ENCODE data around the gene GPR68.

GPR68 gene

DNA sequence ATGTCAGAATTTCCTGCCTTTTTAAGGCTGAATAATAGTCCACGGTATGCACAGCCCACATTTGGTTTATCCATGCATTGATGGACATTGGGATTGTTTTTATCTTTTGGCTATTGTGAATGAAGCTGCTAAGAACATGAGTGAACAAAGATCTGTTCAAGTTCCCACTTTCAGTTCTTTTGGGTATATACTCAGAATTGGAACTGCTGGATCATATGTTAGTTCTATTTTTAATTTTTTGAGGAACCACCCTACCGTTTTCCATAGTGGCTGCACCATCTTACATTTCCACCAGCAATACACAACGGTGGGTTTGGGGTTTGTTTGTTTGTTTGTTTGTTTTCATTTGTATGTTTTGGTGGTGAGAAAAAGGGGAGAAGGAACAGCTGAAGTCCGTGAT lies 6.4 kb downstream of the GPR68 start:
- Mint-ChIP-seq H3K4me1 (peaks cover 72% of the 10 kb centered on the region), H3K4me3 (no peak overlapping the region), H3K36me3 (peaks cover 82% of the 10 kb centered on the region)

DNA sequence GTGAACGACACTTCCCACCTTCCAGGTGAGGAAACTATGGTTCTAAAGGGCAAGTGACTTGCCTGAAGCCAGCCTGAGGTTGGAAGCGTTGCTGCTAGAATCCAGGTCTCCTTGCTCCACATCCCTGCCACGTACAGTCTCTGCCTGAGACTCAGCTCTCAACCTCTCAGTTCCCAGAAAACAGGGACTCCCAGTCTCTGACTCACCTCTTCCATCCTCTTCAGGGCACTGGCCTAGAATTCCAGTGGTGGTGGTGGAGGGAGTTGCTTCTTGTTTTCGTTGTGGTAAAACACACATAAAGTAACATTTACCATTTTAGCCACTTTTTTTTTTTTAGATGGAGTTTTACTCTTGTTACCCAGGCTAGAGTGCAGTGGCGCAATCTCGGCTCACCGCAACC lies 7.3 kb downstream of the GPR68 start:
- no peak for DNase-seq
- Mint-ChIP-seq H3K27ac (no peak overlapping the region), H3K36me3 (peaks cover 84% of the 10 kb centered on the region)

More for the DNA sequence above, 6.4 kb downstream of the GPR68 start:
- H3K27me3 Mint-ChIP-seq = no peaks in the 10 kb centered on the region
- no peak for DNase-seq
- no peak overlapping the region for H3K27ac Mint-ChIP-seq
- no peaks in the 10 kb centered on the region for H3K9me3 Mint-ChIP-seq
- CTCF ChIA-PET = interaction anchor here (1.8 kb wide), 1 partner anchor 61 kb away, joined by 11 read pairs; no protein-coding TSS in a partner anchor

GRCh38 chr14:91235841-91236240 lies 8.7 kb downstream of the GPR68 start:
- Mint-ChIP-seq H3K27me3 (no peaks in the 10 kb centered on the region), H3K4me1 (peaks cover 69% of the 10 kb centered on the region), H3K27ac (no peak overlapping the region), H3K9me3 (peaks cover 13% of the 10 kb centered on the region), H3K36me3 (peaks cover 86% of the 10 kb centered on the region), H3K4me3 (no peak overlapping the region)
- CTCF ChIA-PET = interaction anchor here (0.6 kb wide), 1 partner anchor 9 kb away, joined by 5 read pairs; no protein-coding TSS in a partner anchor
- DNase-seq = no peak

More for the DNA sequence above, 7.3 kb downstream of the GPR68 start:
- Mint-ChIP-seq H3K9me3 (peaks cover 3% of the 10 kb centered on the region), H3K27me3 (no peaks in the 10 kb centered on the region), H3K4me1 (peaks cover 69% of the 10 kb centered on the region), H3K4me3 (no peak overlapping the region)
- CTCF ChIA-PET = no interaction called here

- H3K36me3 Mint-ChIP-seq = peaks cover 84% of the 10 kb centered on the region
- H3K4me1 Mint-ChIP-seq = peaks cover 69% of the 10 kb centered on the region
- DNase-seq = no peak
- CTCF ChIA-PET = interaction anchor here (0.8 kb wide), 1 partner anchor 9 kb away, joined by 3 read pairs; the partner anchor contains the start of gene GPR68
- no peak overlapping the region for H3K4me3 Mint-ChIP-seq
- peak overlapping the region; percentile 63 for H3K27ac Mint-ChIP-seq
- no peaks in the 10 kb centered on the region for H3K27me3 Mint-ChIP-seq
- peaks cover 16% of the 10 kb centered on the region for H3K9me3 Mint-ChIP-seq
These were observed 9.8 kb downstream of the GPR68 start for GRCh38 chr14:91234791-91235114.

DNA sequence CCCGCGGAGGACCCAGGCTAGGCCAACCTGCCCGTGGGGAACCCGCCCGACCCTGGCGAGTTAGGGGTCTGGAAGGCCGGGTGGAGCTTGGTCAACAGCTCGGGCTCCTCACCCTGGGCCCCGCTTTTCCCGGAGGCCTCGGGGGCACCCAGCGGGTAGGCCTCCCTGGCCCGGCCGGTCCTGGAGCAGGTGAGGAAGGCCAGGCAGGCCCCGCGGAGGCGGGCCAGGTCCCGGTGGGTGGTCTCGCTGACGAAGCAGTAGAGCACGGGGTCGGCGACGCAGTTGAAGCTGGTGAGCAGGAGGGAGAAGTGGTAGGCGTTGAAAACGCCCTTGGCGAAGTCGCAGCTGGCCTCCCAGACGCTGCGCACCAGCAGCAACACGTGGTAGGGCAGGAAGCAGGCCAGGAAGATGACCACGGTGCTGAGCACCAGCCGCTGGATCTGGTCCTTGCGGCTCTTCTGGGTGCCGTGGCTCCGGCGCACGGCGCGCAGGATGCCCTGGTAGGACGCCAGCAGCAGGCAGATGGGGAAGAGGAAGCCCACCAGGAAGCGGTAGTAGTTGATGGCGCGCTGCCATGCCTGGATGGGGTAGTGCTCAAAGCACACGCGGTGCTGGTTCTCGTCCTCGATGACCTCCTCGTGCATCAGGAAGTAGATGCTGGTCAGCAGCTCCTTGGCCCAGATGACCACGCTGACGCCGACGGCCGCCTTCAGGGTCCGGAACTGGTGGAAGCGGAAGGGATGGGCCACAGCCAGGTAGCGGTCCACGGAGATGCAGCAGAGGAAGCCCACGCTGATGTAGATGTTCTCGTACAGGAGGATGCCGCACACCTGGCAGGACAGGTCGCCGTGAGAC lies 10.3 kb downstream of the GPR68 start:
- Mint-ChIP-seq H3K9me3 (peaks cover 16% of the 10 kb centered on the region), H3K4me3 (no peak overlapping the region), H3K4me1 (peaks cover 69% of the 10 kb centered on the region), H3K36me3 (peaks cover 78% of the 10 kb centered on the region), H3K27me3 (no peaks in the 10 kb centered on the region), H3K27ac (peak overlapping the region; percentile 63)
- CTCF ChIA-PET = no interaction called here
- DNase-seq = no peak

DNA sequence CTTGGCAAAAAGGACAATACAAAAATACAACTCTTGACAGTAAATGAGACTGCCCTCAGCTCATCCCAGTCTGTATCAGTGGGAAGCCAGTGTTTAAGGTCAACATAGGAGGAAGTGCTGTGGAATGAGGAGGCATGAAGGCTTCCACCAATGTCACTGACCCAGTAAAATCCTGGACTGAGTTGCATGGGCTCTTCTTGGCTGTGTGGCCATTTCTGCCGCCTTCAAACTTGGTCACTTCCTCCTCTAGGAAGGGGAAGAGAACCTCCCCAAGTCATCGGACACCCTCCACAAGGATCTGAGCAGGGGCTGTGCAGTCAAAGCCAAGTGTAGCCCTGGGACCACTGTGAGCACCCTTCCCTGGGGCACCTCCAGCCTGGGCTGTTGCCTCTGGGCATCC lies 11.9 kb downstream of the GPR68 start:
- Mint-ChIP-seq H3K4me3 (peak overlapping the region; percentile 29), H3K27me3 (no peaks in the 10 kb centered on the region), H3K36me3 (peaks cover 66% of the 10 kb centered on the region), H3K9me3 (peaks cover 16% of the 10 kb centered on the region), H3K4me1 (peaks cover 69% of the 10 kb centered on the region), H3K27ac (peak overlapping the region; percentile 84)
- DNase-seq = no peak
- CTCF ChIA-PET = no interaction called here

DNA sequence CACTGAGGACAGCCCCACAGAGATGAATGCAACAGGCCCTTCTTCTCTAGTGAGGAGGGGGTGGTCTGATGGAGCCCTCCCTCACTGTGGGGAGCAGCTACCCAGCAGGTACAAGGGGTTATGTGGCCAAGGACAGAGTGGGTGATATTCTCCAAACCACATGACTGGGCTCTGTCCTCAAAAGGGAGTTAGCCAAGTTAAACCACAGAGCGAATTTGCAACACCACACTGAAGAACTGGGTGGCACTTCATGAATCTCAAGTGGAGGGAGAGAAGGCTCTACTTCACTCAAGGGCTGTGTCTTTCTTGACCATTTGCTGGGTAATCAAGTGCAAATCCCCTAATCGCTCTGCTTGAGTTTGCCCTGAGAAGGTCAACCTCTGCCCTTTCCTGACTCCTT lies 12.5 kb downstream of the GPR68 start:
- peak overlapping the region; percentile 29 for H3K4me3 Mint-ChIP-seq
- H3K36me3 Mint-ChIP-seq = peaks cover 66% of the 10 kb centered on the region
- peaks cover 71% of the 10 kb centered on the region for H3K4me1 Mint-ChIP-seq
- no peak for DNase-seq
- H3K27ac Mint-ChIP-seq = peak overlapping the region; percentile 99
- peaks cover 16% of the 10 kb centered on the region for H3K9me3 Mint-ChIP-seq
- H3K27me3 Mint-ChIP-seq = no peaks in the 10 kb centered on the region
- CTCF ChIA-PET = no interaction called here

DNA sequence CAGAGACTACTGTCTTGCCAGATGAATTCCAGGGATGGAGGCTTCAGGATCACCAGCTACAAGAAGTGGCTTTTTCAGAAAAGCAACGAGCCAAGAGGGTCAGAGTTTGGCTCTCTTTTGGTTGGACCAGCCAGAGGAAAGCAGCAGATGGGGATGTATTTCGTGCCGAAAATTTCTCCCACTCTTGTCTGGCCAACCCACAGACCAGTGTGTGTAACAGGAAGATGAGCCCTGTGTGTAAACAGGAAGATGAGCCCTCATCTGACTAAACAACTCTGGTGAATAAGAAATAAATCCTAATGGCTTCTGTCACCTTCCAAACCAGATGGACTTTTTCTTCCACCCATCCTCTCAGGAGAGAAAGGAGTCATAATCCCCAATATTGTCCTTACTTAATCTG lies 13.1 kb downstream of the GPR68 start:
- CTCF ChIA-PET = no interaction called here
- H3K27ac Mint-ChIP-seq = peak overlapping the region; percentile 99
- peaks cover 67% of the 10 kb centered on the region for H3K36me3 Mint-ChIP-seq
- H3K27me3 Mint-ChIP-seq = no peaks in the 10 kb centered on the region
- H3K4me3 Mint-ChIP-seq = peak overlapping the region; percentile 80
- no peak for DNase-seq
- H3K9me3 Mint-ChIP-seq = peaks cover 16% of the 10 kb centered on the region
- peaks cover 74% of the 10 kb centered on the region for H3K4me1 Mint-ChIP-seq

- no peaks in the 10 kb centered on the region for H3K27me3 Mint-ChIP-seq
- H3K27ac Mint-ChIP-seq = peak overlapping the region; percentile 99
- H3K36me3 Mint-ChIP-seq = peaks cover 69% of the 10 kb centered on the region
- peak; percentile 40 for DNase-seq
- peaks cover 16% of the 10 kb centered on the region for H3K9me3 Mint-ChIP-seq
- H3K4me1 Mint-ChIP-seq = peaks cover 77% of the 10 kb centered on the region
- CTCF ChIA-PET = interaction anchor here (0.8 to 5.5 kb wide), 5 partner anchors 11 to 93 kb away, joined by 3 to 47 read pairs (median 5); partner anchors contain the start of gene GPR68
- H3K4me3 Mint-ChIP-seq = peak overlapping the region; percentile 80
These were observed 14.0 kb downstream of the GPR68 start for GRCh38 chr14:91230397-91231035.

DNA sequence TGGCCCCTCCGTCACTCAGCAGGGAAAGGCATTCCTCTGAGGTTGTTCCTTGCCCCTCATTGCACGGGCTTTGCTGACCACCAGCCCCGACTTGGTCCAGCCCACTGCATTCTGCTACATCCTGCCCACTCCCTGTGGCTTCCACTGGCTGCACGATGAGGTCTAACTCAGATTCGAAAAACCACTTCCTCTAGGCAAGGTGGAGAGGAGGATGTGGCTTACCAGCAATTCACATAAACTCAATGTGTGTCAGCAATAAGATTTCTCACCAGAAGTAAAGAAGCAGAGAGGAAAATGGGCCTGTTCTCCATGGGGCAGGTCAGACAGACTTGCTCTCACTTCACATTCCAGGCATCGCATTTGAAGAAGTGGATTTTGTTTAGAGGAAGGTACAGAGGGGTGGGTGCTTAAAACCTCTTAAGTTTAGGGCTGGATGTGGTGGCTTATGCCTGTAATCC lies 14.7 kb downstream of the GPR68 start:
- Mint-ChIP-seq H3K4me3 (peak overlapping the region; percentile 80), H3K27me3 (no peaks in the 10 kb centered on the region), H3K9me3 (peaks cover 16% of the 10 kb centered on the region), H3K36me3 (peaks cover 71% of the 10 kb centered on the region), H3K27ac (peak overlapping the region; percentile 99), H3K4me1 (peaks cover 84% of the 10 kb centered on the region)
- DNase-seq = peak; percentile 85
- CTCF ChIA-PET = interaction anchor here (0.8 to 5.5 kb wide), 7 partner anchors 12 to 93 kb away, joined by 3 to 47 read pairs (median 5); partner anchors contain the start of gene GPR68

DNA sequence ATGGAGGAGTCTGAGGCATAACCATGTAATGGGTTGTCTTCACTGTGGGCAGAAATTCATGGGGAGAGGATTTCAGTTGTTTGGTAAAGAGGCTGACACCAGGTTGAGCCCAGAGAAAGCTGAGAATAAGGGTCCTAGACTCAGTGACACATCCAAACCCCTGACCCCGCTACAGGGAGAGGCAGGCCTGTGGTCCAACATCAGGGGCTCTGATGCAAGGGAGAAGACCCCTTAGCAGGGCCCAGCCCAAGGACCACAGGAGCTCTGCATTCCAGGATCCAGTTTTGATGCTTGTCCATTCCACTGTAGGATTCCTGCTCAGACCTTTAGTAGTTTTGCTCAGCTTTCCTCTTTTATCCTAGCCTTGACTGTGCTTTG lies 15.5 kb downstream of the GPR68 start:
- CTCF ChIA-PET = interaction anchor here (0.9 to 5.5 kb wide), 6 partner anchors 12 to 58 kb away, joined by 4 to 47 read pairs (median 6); partner anchors contain the start of gene GPR68
- DNase-seq = no peak
- H3K27ac Mint-ChIP-seq = peak overlapping the region; percentile 99
- no peaks in the 10 kb centered on the region for H3K27me3 Mint-ChIP-seq
- peaks cover 88% of the 10 kb centered on the region for H3K4me1 Mint-ChIP-seq
- peaks cover 16% of the 10 kb centered on the region for H3K9me3 Mint-ChIP-seq
- peaks cover 70% of the 10 kb centered on the region for H3K36me3 Mint-ChIP-seq
- peak overlapping the region; percentile 80 for H3K4me3 Mint-ChIP-seq

GRCh38 chr14:91228112-91229004 lies 16.1 kb downstream of the GPR68 start:
- peaks cover 72% of the 10 kb centered on the region for H3K36me3 Mint-ChIP-seq
- DNase-seq = peak; percentile 87
- H3K27ac Mint-ChIP-seq = peak overlapping the region; percentile 99
- H3K9me3 Mint-ChIP-seq = peaks cover 17% of the 10 kb centered on the region
- peaks cover 94% of the 10 kb centered on the region for H3K4me1 Mint-ChIP-seq
- peak overlapping the region; percentile 21 for H3K4me3 Mint-ChIP-seq
- H3K27me3 Mint-ChIP-seq = no peaks in the 10 kb centered on the region
- CTCF ChIA-PET = interaction anchor here (0.9 to 5.5 kb wide), 6 partner anchors 13 to 59 kb away, joined by 4 to 47 read pairs (median 6); partner anchors contain the start of gene GPR68

DNA sequence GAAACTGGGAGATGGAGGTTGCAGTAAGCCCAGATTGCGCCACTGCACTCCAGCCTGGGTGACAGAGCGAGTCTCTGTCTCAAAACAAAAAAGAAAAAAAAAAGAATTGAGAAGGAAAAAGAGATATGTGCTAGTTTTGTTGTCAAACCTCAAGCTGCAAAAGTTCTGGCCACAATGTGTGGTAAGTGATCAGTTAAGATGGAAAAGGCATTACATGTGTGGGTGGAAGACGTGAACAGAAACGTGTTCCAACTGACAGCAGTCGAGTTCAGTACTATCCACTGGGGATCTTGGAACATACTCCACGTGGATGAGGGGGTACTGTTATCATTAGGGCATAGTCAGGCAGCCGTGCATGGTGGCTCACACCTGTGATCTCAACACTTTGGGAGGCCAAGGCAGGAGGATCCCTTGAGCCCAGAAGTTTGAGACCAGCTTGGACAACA lies 17.3 kb downstream of the GPR68 start:
- H3K4me3 Mint-ChIP-seq = peak overlapping the region; percentile 14
- H3K9me3 Mint-ChIP-seq = peaks cover 19% of the 10 kb centered on the region
- H3K27me3 Mint-ChIP-seq = no peaks in the 10 kb centered on the region
- CTCF ChIA-PET = interaction anchor here (0.6 to 5.5 kb wide), 8 partner anchors 8 to 60 kb away, joined by 3 to 47 read pairs (median 4); partner anchors contain the start of gene GPR68
- peak overlapping the region; percentile 99 for H3K27ac Mint-ChIP-seq
- peaks cover 97% of the 10 kb centered on the region for H3K4me1 Mint-ChIP-seq
- peak; percentile 35 for DNase-seq
- peaks cover 71% of the 10 kb centered on the region for H3K36me3 Mint-ChIP-seq

Measured in activated naive CD4-positive, alpha-beta T cell treated with anti-CD3 and anti-CD28 coated beads, Interleukin-2, amount 10 ng/mL, durations not matched to agents 7 days and 5 days (primary cell).